MM.1S (cell line): Measurements from ENCODE around the gene OASL.

Experiments
- EZH2phosphoT487 ChIP-seq: fragments of 300-600 bp; sonication (generic); IDR thresholded peaks from 2 replicates; pipeline ENCODE4 v1.6.1; 2018; ENCODE audit warnings: antibody characterized with exemption, low read length
- TF ChIP-seq, protein P1 (sequence below): fragments of 300-600 bp; sonication (generic); IDR thresholded peaks from 2 replicates; pipeline ENCODE4 v1.5.1; 2016; ENCODE audit warnings: antibody characterized with exemption, low read length, mixed read lengths

- TF ChIP-seq, protein P1, sequence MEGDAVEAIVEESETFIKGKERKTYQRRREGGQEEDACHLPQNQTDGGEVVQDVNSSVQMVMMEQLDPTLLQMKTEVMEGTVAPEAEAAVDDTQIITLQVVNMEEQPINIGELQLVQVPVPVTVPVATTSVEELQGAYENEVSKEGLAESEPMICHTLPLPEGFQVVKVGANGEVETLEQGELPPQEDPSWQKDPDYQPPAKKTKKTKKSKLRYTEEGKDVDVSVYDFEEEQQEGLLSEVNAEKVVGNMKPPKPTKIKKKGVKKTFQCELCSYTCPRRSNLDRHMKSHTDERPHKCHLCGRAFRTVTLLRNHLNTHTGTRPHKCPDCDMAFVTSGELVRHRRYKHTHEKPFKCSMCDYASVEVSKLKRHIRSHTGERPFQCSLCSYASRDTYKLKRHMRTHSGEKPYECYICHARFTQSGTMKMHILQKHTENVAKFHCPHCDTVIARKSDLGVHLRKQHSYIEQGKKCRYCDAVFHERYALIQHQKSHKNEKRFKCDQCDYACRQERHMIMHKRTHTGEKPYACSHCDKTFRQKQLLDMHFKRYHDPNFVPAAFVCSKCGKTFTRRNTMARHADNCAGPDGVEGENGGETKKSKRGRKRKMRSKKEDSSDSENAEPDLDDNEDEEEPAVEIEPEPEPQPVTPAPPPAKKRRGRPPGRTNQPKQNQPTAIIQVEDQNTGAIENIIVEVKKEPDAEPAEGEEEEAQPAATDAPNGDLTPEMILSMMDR, result no peak
- TF ChIP-seq EZH2phosphoT487, result no peak
These were observed 50.8 kb downstream of the OASL start for GRCh38 chr12:120988234-120988633.
